Dermis blood vessel endothelial cell (primary cell): ENCODE data around the gene IFT88. TPM values are rescaled to one million over a fixed set of nuclear protein-coding genes. Genes with fewer than 3 reads are reported as not detected.

ENCODE experiments used
- DNase-seq: peaks from one replicate; pipeline ENCODE4 v3.0.0; 2010
- total RNA-seq: library from RNA; depleted of rRNA; stranded (reverse); fragments of >200 nt; gene quantifications from 2 replicates; pipeline ENCODE4 v1.2.3, GENCODE V29; 2014

IFT88 gene
- total RNA-seq, 1 donor from 2014 or later = 10.7 TPM

DNA sequence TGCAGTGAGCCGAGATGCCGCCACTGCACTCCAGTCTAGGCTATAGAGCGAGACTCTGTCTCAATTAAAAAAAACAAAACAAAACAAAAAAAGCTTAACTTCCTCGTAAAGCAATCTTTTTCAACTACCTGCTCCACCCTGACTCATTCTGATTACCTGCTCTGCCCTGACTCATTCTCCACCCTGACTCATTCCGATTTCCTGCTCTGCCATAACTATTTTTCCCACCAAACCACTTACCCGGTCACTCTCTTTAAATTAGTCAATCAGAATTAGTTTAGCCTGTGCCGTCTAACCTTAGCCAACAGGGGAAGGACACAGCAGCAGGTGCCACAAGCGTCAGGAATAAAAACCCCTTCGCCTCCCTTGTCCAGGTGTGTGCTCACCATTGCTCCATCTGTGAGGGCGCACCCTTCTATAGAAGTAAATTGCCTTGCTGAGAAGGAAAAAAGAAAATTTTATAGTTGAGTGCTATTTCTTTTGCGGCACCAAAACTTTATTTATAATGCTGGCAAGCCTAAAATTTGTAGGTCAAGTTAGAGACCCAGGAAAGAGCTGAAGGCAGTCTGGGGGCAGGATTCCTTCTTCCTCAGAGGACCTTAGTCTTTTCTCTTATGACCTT, 1.7 kb upstream of the IFT88 start:
- no peak for DNase-seq

DNA sequence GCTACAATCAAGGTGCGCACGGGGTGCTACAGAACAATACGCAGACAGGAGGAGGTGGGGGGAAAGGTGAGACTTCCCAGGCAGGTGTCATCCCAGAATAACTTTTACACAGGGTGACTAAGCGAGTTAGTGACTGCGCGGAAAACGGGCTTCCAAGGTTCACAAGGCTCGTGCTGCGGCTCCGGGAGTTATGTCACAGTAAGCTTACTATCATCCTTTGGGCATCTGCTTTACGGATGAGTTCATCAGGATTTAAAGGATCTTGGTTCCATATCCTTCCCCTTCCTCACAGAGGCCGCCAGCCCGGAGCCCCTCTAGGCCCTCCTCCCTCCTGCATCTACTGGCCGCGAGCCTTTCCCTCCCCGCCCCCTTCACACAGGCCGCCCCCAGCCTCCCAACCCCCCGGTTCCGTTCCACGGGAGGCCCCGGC, 474 bp upstream of the IFT88 start:
- no peak for DNase-seq

DNA sequence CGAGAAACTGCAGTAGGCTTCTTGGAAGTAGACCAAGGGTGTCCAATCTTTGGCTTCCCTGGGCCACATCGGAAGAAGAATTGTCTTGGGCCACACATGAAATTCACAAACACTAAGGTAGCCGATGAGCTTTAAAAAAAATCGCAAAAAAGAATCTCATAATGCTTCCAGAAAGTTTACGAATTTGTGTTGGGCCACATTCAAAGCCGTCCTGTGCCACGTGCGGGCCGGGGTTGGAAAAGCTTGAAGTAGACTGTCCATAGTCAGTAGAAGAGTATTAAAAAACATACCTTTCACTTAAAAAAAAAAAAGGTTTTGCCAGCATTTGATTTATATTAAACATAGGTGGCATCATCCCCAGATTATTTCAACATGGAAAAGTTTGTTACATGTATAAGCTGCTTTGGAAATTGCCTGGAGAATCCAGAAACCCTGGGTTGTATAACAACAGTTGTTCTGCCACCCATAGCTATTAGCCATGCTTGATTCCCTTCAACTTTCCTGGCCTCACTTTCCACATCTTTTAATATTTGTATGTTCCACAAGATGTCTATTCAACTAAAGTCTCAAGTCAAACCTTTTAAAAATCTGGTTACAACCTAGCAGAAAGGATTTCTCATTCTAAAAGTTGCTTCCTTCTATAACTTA, 1.0 kb downstream of the IFT88 start:
- peak; percentile 10 for DNase-seq

DNA sequence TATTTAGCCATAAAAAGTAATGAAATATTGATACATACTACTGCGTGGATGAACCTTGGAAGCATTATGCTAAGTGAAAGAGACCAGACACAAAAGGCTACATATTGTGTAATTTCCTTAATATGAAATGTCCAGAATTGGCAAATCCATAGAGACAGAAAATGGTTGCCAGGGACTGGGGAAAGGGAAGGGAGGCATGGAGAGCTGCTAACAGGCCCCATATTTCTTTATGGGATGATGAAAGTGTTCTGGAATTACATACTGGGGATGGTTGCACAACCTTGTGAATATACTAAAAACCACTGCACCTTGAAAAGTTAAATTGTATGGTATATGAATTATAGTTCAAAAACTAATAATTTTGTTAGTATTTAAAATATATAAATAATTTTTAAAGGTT, 3.6 kb downstream of the IFT88 start:
- DNase-seq = no peak

GRCh38 chr13:20571676-20572075, 4.7 kb downstream of the IFT88 start:
- DNase-seq = no peak

GRCh38 chr13:20573186-20573585, 6.2 kb downstream of the IFT88 start:
- no peak for DNase-seq

DNA sequence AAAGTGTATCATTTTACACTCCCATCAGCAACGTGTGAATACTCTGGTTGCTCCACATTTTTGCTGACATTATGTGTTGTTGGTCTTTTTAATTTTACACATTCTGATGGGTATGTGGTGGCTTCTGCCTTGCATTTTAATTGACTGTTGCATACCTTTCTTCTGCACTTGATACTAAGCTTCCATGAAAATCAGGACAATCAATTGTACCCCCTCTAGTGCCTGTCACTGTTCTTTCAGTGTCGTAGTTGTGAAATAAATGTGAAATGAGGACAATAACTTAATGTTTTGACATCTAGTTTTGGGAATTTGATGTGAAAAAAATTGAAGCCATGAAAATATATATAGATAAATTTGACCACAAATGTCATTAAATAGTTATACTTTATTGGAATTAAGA, 6.7 kb downstream of the IFT88 start:
- DNase-seq = no peak

DNA sequence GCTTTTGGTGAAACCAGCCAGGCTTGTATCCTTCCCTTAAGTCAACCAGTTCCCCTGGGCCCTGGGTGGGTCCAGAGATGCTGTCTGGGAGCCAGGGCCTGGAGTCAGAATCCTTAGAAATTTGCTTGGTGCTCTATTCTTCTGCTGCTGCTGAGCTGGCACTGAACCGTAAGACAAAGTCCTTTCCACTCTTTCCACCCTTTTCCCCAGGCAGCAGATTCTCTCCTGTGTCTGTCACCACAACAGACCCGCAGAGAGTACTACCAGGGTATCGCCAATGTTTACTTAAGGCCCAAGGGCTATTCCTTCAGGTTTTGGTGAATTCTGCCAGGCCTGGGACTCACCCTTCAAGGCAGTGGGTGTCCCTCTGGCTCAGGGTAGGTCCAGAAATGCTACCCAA, 12.2 kb downstream of the IFT88 start:
- no peak for DNase-seq

GRCh38 chr13:20580257-20580656, 13.3 kb downstream of the IFT88 start:
- DNase-seq = no peak

GRCh38 chr13:20582026-20582425, 15.1 kb downstream of the IFT88 start:
- peak; percentile 56 for DNase-seq

DNA sequence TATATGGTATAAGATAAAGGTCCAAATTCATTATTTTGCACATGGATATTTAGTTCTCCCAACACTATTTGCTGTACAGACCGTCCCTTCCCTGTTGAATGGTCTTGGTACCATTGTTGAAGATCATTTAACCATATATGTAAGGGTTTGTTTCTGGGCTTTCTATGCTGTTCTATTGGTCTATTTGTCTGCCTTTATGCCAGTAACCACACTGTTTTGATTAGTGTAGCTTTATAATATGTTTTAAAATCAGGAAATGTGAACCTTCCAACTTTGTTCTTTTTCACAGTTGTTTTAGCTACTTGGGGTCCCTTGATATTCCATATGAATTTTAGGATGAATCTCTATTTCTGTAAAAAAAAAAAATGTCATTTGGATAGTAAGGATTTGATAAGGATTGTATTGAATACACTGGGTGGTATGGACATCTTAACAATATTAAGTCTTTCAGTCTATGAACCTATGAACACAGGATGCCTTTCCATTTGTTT, 16.9 kb downstream of the IFT88 start:
- DNase-seq = no peak

DNA sequence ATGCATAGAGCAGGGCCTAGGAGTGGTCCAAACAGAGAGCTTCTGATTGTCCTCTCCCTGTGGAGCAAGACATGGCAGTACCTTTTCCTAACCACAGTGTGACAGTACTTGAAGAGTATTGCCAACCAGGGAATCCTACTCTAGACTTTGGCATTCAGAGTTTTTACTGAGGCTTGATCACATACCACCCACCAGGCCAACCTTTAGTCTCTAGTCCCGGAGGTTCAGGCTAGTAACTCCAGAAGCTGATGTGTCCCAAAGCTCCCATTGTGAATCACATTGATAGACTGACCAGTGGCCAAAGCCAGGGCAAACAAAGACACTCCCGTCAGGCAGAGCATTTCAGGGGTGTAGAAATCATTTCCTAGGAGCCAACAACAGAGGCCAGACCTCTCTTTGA, 18.4 kb downstream of the IFT88 start:
- no peak for DNase-seq

DNA sequence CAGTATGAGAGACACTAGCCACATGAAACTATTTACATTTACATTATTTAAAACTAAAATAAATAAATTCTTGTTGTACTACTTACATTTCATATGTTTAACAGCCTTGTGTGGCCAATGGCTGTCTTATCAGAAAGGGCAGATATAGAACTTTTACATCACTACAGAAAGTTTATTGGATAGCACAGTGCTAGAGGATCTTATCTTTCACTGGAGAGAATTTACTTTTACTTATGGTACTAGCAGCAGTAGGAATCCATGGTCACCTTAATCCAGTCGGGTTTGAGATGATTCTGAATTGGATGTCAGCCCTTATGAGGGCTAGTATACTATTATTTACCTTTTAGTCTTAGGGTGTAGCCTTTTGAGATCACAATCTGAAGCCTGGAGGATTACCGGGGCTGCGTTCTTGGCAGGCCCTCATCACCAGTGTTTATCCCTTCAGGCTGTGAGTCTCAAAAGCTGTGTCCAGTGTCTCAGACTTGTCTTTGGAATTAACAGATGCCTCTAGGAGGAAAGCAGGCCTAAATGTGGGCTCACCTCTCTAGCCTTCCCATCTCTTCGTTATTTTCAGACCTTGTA, 21.7 kb downstream of the IFT88 start:
- no peak for DNase-seq

- DNase-seq = no peak
Measured at GRCh38 chr13:20590561-20590960, 23.6 kb downstream of the IFT88 start.

GRCh38 chr13:20592606-20593005, 25.6 kb downstream of the IFT88 start:
- DNase-seq = no peak

DNA sequence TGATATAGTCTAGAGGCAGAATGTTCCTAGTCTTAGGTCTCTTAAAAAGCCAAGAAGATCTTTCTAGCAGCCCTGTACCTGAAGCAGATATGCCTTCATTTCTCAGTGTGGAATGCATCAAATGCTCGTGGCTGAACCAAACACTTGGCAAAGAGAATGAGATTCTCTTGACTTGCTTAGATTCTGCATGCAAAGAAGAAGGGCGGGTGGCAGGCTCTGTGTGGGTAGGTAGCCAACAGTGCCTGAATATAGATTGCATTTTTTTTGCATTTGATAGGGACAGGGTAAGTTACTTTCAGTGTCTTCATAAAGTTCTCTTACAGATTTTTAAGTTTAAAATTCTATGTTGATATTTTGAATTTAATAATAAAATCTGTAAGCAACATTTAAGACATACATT, 27.3 kb downstream of the IFT88 start:
- no peak for DNase-seq

GRCh38 chr13:20607015-20607414, 40.1 kb downstream of the IFT88 start:
- DNase-seq = no peak

GRCh38 chr13:20608438-20609020, 41.6 kb downstream of the IFT88 start:
- DNase-seq = peak; percentile 29

GRCh38 chr13:20609145-20609544, 42.2 kb downstream of the IFT88 start:
- peak; percentile 74 for DNase-seq

DNA sequence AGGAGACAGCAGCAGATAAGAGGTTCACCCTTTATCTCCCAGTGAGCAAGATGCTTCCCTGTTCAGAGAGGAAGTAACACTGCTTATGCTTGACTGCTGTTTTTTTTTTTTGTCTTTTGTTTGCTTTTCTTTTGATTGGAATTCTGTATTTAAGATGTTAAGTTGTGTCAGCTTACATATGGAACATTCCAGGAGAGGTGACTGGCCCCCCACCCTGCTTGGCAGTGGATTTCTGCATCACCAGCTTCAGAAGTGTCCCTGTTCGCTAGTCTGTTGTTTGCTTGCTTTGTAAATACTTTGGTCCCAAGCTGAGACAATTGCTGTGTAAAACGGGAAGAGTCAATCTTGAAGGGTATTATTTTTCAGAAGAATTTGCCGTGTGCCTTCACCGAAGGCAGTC, 43.0 kb downstream of the IFT88 start:
- DNase-seq = peak; percentile 1

DNA sequence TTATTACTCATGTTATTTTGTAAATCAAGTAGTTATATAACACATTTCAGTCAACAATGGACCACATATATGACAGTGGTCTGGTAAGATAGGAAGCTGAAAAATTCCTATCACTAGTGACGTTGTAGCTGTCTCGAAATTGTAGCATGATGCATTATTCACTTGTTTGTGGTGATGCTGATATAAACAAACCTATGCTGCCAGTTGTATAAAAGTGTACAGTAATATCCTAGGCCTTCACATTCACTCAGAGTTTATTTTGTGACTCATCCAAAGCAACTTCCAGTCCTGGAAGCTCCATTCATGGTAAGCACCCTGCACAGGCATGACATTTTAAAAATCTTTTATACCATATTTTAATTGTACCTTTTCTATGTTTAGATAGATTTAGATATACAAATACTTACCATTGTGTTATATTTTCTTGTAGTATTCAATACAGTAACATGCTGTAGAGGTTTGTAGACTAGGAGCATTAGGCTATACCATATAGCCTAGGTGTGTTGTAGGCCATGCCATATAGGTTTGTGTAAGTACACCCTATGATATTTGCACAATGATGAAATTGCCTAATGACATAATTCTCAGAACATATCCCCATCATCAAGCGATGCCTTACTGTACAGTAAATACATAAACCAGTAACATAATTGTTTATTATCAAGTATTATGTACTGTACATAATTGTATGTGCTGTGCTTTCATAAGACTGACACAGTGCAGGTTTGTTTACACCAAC, 49.3 kb downstream of the IFT88 start:
- DNase-seq = peak; percentile 73

- no peak for DNase-seq
Measured at GRCh38 chr13:20623000-20623399, 56.0 kb downstream of the IFT88 start.

- DNase-seq = no peak
Measured at GRCh38 chr13:20624213-20624612, 57.3 kb downstream of the IFT88 start.
